Ishikawa (cell line): Measurements from ENCODE around the gene TNFAIP2.

Source experiments
- CEBPB ChIP-seq: IDR thresholded peaks from 2 replicates; pipeline ENCODE4 v1.6.1; 2012
- CREB1 ChIP-seq: IDR thresholded peaks from 2 replicates; pipeline ENCODE4 v1.6.1; 2012; ENCODE audit warnings: low read depth
- EGR1 ChIP-seq: IDR thresholded peaks from 2 replicates; pipeline ENCODE4 v1.6.1; 2012
- EP300 ChIP-seq: IDR thresholded peaks from 2 replicates; pipeline ENCODE4 v1.6.1; 2012; ENCODE audit warnings: borderline replicate concordance
- FOXM1 ChIP-seq: IDR thresholded peaks from 2 replicates; pipeline ENCODE4 v1.6.1; 2012; ENCODE audit warnings: low read depth, borderline replicate concordance
- MAX ChIP-seq: IDR thresholded peaks from 2 replicates; pipeline ENCODE4 v1.6.1; 2012
- NFIC ChIP-seq: IDR thresholded peaks from 2 replicates; pipeline ENCODE4 v1.6.1; 2012
- RAD21 ChIP-seq: IDR thresholded peaks from 2 replicates; pipeline ENCODE4 v1.6.1; 2012; ENCODE audit warnings: low read depth
- REST ChIP-seq: IDR thresholded peaks from 2 replicates; pipeline ENCODE4 v1.6.1; 2012; ENCODE audit warnings: low read depth, mild to moderate bottlenecking
- TAF1 ChIP-seq: IDR thresholded peaks from 2 replicates; pipeline ENCODE4 v1.6.1; 2012; ENCODE audit warnings: low read depth, mild to moderate bottlenecking
- TCF12 ChIP-seq: IDR thresholded peaks from 2 replicates; pipeline ENCODE4 v1.6.1; 2012; ENCODE audit warnings: low read depth
- TEAD4 ChIP-seq: IDR thresholded peaks from 2 replicates; pipeline ENCODE4 v1.6.1; 2012
- USF1 ChIP-seq: IDR thresholded peaks from 2 replicates; pipeline ENCODE4 v1.6.1; 2012
- YY1 ChIP-seq: IDR thresholded peaks from 2 replicates; pipeline ENCODE4 v1.6.1; 2012; ENCODE audit warnings: low read depth
- ZBTB7A ChIP-seq: IDR thresholded peaks from 2 replicates; pipeline ENCODE4 v1.6.1; 2012; ENCODE audit warnings: low read depth

TNFAIP2 gene

DNA sequence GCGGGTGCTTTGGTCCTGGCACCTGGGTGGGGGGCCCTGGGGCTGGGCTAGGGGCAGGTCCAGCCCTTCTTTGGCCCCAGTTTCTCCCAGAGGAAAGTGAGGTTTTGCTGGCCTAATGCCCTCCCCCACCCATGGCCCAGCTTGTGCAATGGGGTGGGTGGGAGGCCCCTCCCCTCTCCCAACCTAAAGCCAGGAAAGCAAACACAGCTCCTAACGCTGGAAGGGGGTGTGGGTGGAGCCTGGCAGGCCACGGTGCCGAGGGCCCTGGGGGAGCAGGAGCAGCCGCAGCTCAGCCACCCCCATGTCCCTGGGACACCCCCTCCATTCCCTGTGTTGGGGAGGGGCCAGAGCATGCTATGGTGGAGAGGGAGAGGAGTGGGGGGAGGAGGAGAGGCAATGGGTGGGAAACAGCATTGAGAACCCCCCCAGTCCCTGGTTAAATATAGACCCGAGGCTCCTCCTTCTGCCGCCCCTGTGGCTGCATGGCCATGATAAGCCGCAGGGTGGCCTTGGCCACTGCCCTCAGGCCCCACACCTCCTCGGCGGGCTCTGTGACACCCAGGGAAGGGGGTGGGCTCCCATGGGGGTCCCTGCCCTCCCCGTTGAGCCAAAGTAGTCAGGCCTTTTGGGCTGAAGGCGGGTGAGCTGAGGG is 24.1 kb upstream of the TNFAIP2 start:
- TF ChIP-seq MAX (no peak), RAD21 (no peak), TCF12 (no peak), NFIC (no peak), USF1 (no peak), REST (no peak), FOXM1 (no peak), ZBTB7A (no peak), CREB1 (no peak), TAF1 (no peak)

- TF ChIP-seq TCF12 (no peak), EGR1 (no peak), TAF1 (no peak), USF1 (no peak), YY1 (no peak), ZBTB7A (no peak), CEBPB (no peak), RAD21 (no peak), REST (no peak), FOXM1 (no peak), EP300 (no peak), NFIC (no peak), TEAD4 (no peak), CREB1 (no peak), MAX (no peak)
Measured at GRCh38 chr14:103099733-103100280, 23.5 kb upstream of the TNFAIP2 start.

- TF ChIP-seq USF1 (no peak), CEBPB (peak; percentile 55; the same call in 1 of the 2 replicates)
Measured at GRCh38 chr14:103100281-103101121, 22.8 kb upstream of the TNFAIP2 start.

DNA sequence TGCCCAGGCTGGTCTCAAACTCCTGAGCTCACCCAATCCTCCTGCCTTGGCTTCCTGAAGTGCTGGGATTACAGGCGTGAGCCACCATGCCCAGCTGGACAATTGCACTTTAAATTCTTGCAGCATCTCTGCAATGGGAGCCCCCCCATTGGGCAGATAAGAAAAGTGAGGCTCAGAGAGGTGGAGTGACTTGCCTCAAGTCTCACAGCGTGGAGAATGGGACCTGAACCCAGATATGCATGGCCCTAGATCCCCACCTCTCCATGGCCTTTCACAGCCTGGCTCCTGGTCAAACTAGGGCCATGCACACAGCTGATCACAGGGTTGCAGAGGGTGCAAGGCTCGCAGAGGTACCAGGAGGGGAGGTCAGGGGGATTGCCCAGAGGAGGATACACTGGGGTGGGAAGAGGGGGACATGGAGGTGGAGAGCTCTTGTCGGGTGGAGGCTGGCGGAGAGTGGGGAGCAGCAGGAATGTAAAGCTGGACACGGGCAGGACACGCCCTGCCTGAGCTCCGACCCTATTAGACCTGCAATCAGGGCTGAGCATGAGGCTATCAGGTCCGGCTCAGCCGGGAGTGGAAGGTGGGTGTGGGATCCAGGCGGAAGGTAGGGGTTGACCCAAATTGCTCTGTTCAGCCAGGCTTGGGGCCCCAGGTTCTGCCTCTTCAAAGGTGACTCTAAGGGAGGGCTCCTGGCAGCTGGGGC is 21.9 kb upstream of the TNFAIP2 start:
- TF ChIP-seq TAF1 (no peak), CEBPB (no peak), USF1 (no peak), MAX (no peak), EGR1 (no peak), TEAD4 (no peak), NFIC (no peak), ZBTB7A (no peak), RAD21 (no peak), FOXM1 (no peak), TCF12 (no peak), CREB1 (no peak), EP300 (no peak), YY1 (no peak)
